ENCODE measurements around the gene ANKRD33.

DNA sequence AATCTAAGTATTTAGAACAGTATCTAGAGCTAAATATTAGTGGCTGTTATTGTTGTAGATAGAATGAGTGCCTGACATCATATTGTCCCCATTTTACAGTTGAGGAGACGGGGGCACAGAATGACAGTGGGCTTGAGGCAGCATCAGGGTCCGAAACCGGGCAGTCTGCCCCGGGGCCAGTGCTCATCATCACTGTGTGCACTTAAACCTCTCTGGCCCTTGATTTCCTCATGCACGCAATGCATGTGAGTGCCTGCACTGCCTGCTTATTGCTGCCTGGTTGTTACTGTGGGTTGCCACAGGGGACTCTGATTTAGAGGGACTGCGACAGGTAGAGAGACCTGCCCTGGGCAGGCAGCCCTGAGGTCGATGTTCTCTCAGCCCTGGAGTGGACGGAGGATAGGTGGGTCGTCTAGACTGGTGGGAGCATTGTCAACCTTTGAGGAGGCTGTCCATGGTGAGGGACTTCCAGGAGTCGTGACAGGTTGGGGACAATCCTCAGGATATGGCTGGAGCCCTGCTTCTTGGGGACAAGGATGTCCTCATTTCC lies 29.2 kb downstream of the ANKRD33 start:
- TF ChIP-seq POLR2A (IDR thresholded peaks at IDR 0.05; ENCODE audit: low read length) (no peak), GATA1 (IDR thresholded peaks at IDR 0.05; ENCODE audit: low read depth, low read length) (no peak)

Measured in erythroblast (primary cell).